ENCODE data around the gene RALGDS.

- TF ChIP-seq POLR2A (IDR thresholded peaks at IDR 0.05) (no peak), CTCF (IDR thresholded peaks at IDR 0.05) (no peak)
These were observed 57.9 kb downstream of the RALGDS start for GRCh38 chr9:133063159-133063499.

Data from esophagus squamous epithelium (tissue), 4 donors.